ENCODE measurements around the gene GNG4. TPM values are rescaled to one million over a fixed set of nuclear protein-coding genes. Genes with fewer than 3 reads are reported as not detected.

The GNG4 gene
- total and polyA plus RNA-seq, 2 of the 4 experiments (the other 2 are of a cell fraction) = 0.18 to 0.29 TPM

DNA sequence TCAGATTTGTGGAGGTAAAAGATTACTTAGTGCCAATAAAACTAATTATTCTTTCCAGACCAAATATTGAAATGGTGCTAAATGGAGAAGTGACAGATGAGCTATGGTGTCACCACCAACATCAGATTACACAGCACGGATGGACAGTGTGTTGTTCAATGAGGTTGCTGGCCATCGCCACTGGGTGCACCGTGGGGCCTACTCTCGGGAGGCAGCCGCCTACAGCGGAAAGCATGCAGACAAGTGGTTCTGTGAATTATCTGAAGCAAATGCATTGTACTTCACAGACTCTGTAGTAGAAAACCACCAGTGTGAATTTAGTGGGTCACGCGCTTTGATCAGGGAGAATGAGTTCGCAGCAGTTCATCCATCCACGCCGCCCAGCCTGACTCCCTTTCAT is 42.3 kb downstream of the GNG4 start:
- Histone ChIP-seq H3K27ac (ENCODE audit: insufficient read depth, low read length) (no peak overlapping the region), H2AFZ (replicated peaks; ENCODE audit: low read length, poor library complexity) (peak overlapping the region; percentile 63), H4K91ac (ENCODE audit: insufficient read depth, low read depth, low read length) (no peak overlapping the region), H3K23ac (ENCODE audit: low read depth, low read length) (no peak overlapping the region), H3K9ac (ENCODE audit: low read depth, low read length) (no peak overlapping the region), H2BK20ac (ENCODE audit: low read depth, low read length) (no peak overlapping the region), H3K79me1 (ENCODE audit: low read depth in 1 of 2, low read length in 2 of 2) (no peaks in the 10 kb centered on the region), H3K14ac (replicated peaks; ENCODE audit: low read depth, low read length) (no peak overlapping the region), H3K9me1 (ENCODE audit: insufficient read depth, low read length) (0 out of 2 replicates have a peak, but pooled peaks cover 3% of the 10 kb centered on the region), H3K18ac (ENCODE audit: low read depth, low read length) (no peak overlapping the region), H3K4me2 (ENCODE audit: low read depth, low read length) (no peak overlapping the region), H2BK5ac (ENCODE audit: low read depth, low read length, poor library complexity, severe bottlenecking) (no peak overlapping the region), H2BK120ac (ENCODE audit: low read depth, low read length) (no peak overlapping the region), H2BK15ac (ENCODE audit: low read depth, low read length) (no peak overlapping the region), H3K4ac (ENCODE audit: low read depth, low read length) (no peak overlapping the region), H4K8ac (ENCODE audit: low read depth in 2 of 2, low read length in 2 of 2) (no peak overlapping the region), H3K27me3 (ENCODE audit: control insufficient read depth, insufficient read depth, low read length) (no peaks in the 10 kb centered on the region; the same call in 1 of the 2 replicates), H4K20me1 (ENCODE audit: insufficient read depth, low read length) (no peaks in the 10 kb centered on the region), H2AK9ac (replicated peaks; ENCODE audit: low read depth, low read length, poor library complexity) (peak overlapping the region; percentile 37), H2AK5ac (ENCODE audit: low read depth, low read length) (no peak overlapping the region), H3K4me1 (ENCODE audit: control insufficient read depth, insufficient read depth, low read length) (no peaks in the 10 kb centered on the region), H3K56ac (ENCODE audit: extremely low read depth, insufficient read depth, low read length) (no peak overlapping the region), H3K4me3 (ENCODE audit: insufficient read depth, low read depth, low read length) (no peak overlapping the region), H3K9me3 (ENCODE audit: control insufficient read depth, insufficient read depth, low read length) (no peaks in the 10 kb centered on the region), H4K5ac (ENCODE audit: low read depth, low read length) (no peak overlapping the region), H3K36me3 (ENCODE audit: control insufficient read depth, insufficient read depth, low read length) (no peaks in the 10 kb centered on the region)
- 91% methylated on average over 7 of the region's 11 CpGs; no CpG with 5 or more reads in 1 of the 2 experiments for WGBS, 2 experiments (ENCODE audit: extremely low coverage in 2 of 2, insufficient read length in 1 of 2)
- TF ChIP-seq FOS (IDR thresholded peaks at IDR 0.05; ENCODE audit: low read depth, low read length) = no peak
- no peak for TF ChIP-seq CHD1 (IDR thresholded peaks at IDR 0.05; ENCODE audit: low read depth, low read length)
- TF ChIP-seq, protein P1, sequence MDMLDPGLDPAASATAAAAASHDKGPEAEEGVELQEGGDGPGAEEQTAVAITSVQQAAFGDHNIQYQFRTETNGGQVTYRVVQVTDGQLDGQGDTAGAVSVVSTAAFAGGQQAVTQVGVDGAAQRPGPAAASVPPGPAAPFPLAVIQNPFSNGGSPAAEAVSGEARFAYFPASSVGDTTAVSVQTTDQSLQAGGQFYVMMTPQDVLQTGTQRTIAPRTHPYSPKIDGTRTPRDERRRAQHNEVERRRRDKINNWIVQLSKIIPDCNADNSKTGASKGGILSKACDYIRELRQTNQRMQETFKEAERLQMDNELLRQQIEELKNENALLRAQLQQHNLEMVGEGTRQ (IDR thresholded peaks at IDR 0.05; ENCODE audit: low read depth, low read length) = no peak
- no peak for TF ChIP-seq MAZ (IDR thresholded peaks at IDR 0.05; ENCODE audit: borderline replicate concordance, low read depth, low read length)
- TF ChIP-seq MXI1 (IDR thresholded peaks at IDR 0.05; ENCODE audit: borderline replicate concordance, low read depth, low read length) = no peak
- TF ChIP-seq NFE2L2 (IDR thresholded peaks at IDR 0.05; ENCODE audit: low read depth, low read length) = no peak
- no peak for TF ChIP-seq CTCF (conservative IDR thresholded peaks at IDR 0.05; ENCODE audit: low read depth, low read length)
- no peak for TF ChIP-seq RFX5 (IDR thresholded peaks at IDR 0.05; ENCODE audit: low read depth, low read length)
- TF ChIP-seq, protein P2, sequence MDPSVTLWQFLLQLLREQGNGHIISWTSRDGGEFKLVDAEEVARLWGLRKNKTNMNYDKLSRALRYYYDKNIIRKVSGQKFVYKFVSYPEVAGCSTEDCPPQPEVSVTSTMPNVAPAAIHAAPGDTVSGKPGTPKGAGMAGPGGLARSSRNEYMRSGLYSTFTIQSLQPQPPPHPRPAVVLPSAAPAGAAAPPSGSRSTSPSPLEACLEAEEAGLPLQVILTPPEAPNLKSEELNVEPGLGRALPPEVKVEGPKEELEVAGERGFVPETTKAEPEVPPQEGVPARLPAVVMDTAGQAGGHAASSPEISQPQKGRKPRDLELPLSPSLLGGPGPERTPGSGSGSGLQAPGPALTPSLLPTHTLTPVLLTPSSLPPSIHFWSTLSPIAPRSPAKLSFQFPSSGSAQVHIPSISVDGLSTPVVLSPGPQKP (IDR thresholded peaks at IDR 0.05; ENCODE audit: borderline replicate concordance, low read depth, low read length) = no peak
- no peak for TF ChIP-seq RCOR1 (IDR thresholded peaks at IDR 0.05; ENCODE audit: insufficient replicate concordance, low read length)
- TF ChIP-seq RAD21 (IDR thresholded peaks at IDR 0.05; ENCODE audit: low read length) = no peak
- TF ChIP-seq SMC3 (IDR thresholded peaks at IDR 0.05; ENCODE audit: low read depth, low read length) = no peak
- no peak for TF ChIP-seq POLR2A (IDR thresholded peaks at IDR 0.05; ENCODE audit: low read depth, low read length)
- no peak for TF ChIP-seq MAFK (IDR thresholded peaks at IDR 0.05; ENCODE audit: low read depth, low read length)
- TF ChIP-seq CEBPB (IDR thresholded peaks at IDR 0.05; ENCODE audit: low read depth, low read length) = no peak
- TF ChIP-seq BHLHE40 (IDR thresholded peaks at IDR 0.05; ENCODE audit: low read depth, low read length) = no peak
- ATAC-seq (ENCODE audit: low read depth) (no peak), DNase-seq (no peak)
- in situ Hi-C loops (cut with MboI; ENCODE audit: low sequenced_read_pairs) (no loop called here), intact Hi-C loops (cut with micrococcal nuclease) (no loop called here), dilution Hi-C loops (cut with HindIII; ENCODE audit: low sequenced_read_pairs, unreplicated experiment) (no loop called here)
- ChIA-PET POLR2A (ENCODE audit: unreplicated experiment) (no interaction called here), CTCF (no interaction called here)
- BruUV-seq (replicated peaks) = no TSS peak
